Upper lobe of left lung (tissue), 6 donors: ENCODE data around the gene CCDC167. TPM values are rescaled to one million over a fixed set of nuclear protein-coding genes. Genes with fewer than 3 reads are reported as not detected.

Source experiments
- ATAC-seq, 2 donors: fragments of 200-7000 bp; cut with Tn5 transposase; one replicate each; pipeline ENCODE4 v1.9.1; 2022; ENCODE audit warnings: mild to moderate bottlenecking in 2 of 2, moderate library complexity in 2 of 2; ENCODE audit not compliant: low FRiP score in 2 of 2
- DNase-seq, 2 donors: peaks; one replicate each; pipeline ENCODE4 v3.0.0-alpha.2; 2019 to 2020
- H3K27ac ChIP-seq, 4 donors: fragments of 200-600 bp; sonication (generic); one replicate each; pipeline ENCODE4 v1.5.1; 2016 to 2019
- H3K27me3 ChIP-seq, 4 donors: fragments of 200-600 bp; sonication (generic); one replicate each; pipeline ENCODE4 v1.5.1; 2017 to 2019
- H3K36me3 ChIP-seq, 4 donors: fragments of 200-600 bp; sonication (generic); one replicate each; pipeline ENCODE4 v1.5.1; 2016 to 2019
- H3K4me1 ChIP-seq, 4 donors: fragments of 200-600 bp; sonication (generic); one replicate each; pipeline ENCODE4 v1.5.1; 2018 to 2019
- H3K4me3 ChIP-seq, 4 donors: fragments of 200-600 bp; sonication (generic); one replicate each; pipeline ENCODE4 v1.5.1; 2017 to 2019; ENCODE audit warnings: mild to moderate bottlenecking in 2 of 4, moderate library complexity in 1 of 4
- H3K9me3 ChIP-seq, 4 donors: fragments of 200-600 bp; sonication (generic); one replicate each; pipeline ENCODE4 v1.5.1; 2018 to 2019
- EP300 ChIP-seq, 4 donors: sonication (generic); formaldehyde crosslinking; IDR thresholded peaks; one replicate each; pipeline ENCODE4 v1.5.1; 2017; ENCODE audit warnings: antibody characterized with exemption in 4 of 4, control low read depth in 2 of 4
- POLR2A ChIP-seq, 4 donors: fragments of 450-650 bp; IDR thresholded peaks; one replicate each; pipeline ENCODE4 v1.5.1; 2016 to 2017; ENCODE audit warnings: antibody characterized with exemption in 4 of 4, mild to moderate bottlenecking in 2 of 4
- POLR2AphosphoS5 ChIP-seq, 2 donors: sonication (generic); formaldehyde crosslinking; IDR thresholded peaks; one replicate each; pipeline ENCODE4 v1.5.1; 2017; ENCODE audit warnings: antibody characterized with exemption in 2 of 2
- WGBS, 2 donors: methylation state at CpG; one replicate each; pipeline ENCODE4 v1.1.5; 2017 to 2018; 5-methylcytosine and 5-hydroxymethylcytosine counted together
- total RNA-seq, 6 donors: library from RNA; depleted of rRNA in 4 of 6; stranded (reverse); fragments of >200 nt in 4 of 6; gene quantifications; one replicate each; pipeline versions ENCODE4 v1.1.0 to v1.2.1, GENCODE V29; 2016 to 2021
- TF ChIP-seq, protein P1 (sequence below), 6 experiments: fragments of 450-650 bp in 4 of 6; fragments of 200-600 bp in 2 of 6; sonication (generic) in 2 of 6; IDR thresholded peaks; one replicate each; pipeline ENCODE4 v1.5.1; 2016 to 2019; ENCODE audit warnings: antibody characterized with exemption in 6 of 6
- donor health status: DM: no; HTN: no; CAD: no; lungs with moderate emphysema.
- donor health status: DM: no; HTN: yes; CAD: no; lungs with severe emphysema.

Gene CCDC167
- total RNA-seq, 6 donors from 2014 or later: 9.7 to 45.0 (median 16.7) TPM; not detected in 1

DNA sequence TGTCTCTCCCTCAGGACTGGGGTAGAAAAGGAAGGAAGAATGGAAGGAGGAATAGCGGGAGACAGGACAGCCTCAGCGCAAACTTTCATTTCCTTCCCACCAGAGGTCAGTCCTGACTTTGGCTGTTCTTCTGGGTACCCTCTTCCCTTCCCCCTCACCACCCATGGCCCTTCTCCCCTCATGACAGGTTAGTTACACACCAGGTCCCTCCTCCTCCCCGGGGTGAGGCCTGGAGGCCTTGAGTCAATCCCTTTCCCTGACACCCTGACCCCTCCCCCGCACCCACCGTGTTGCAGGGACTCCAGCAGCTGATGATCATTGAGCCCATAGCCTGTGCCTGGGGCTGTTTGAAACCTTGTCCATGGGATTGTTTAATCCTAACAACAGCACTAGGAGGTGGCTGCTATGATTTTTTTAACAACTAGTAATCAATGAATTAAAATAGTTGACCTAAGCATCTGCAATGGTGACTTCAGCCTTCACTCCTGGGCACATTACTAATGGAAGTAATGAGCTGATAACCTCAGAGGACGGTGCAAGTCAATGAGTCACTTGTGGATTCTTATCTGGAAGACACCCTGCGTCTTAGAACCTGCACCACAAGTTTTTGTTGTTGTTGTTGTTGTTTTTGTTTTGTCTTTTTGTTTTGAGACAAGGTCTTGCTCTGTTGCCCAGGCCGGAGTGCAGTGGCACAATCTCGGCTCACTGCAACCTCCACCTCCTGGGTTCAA is 46.6 kb upstream of the CCDC167 start:
- no peaks in the 10 kb centered on the region for H3K27me3 ChIP-seq
- DNase-seq: no peak
- no peak overlapping the region for H3K27ac ChIP-seq
- ATAC-seq: peak in 1 of 2 donors; percentile 11
- H3K4me3 ChIP-seq: no peak overlapping the region
- no peaks in the 10 kb centered on the region for H3K36me3 ChIP-seq
- peaks cover 0 to 6% (median 4%) of the 10 kb centered on the region in 4 donors for H3K4me1 ChIP-seq
- H3K9me3 ChIP-seq: no peaks in the 10 kb centered on the region
- 68 to 80% methylated on average over 9 of the region's 9 CpGs for WGBS, 2 donors
- TF ChIP-seq EP300 (IDR thresholded peaks at IDR 0.05): no peak
- TF ChIP-seq POLR2AphosphoS5 (IDR thresholded peaks at IDR 0.05): no peak
- TF ChIP-seq, protein P1, sequence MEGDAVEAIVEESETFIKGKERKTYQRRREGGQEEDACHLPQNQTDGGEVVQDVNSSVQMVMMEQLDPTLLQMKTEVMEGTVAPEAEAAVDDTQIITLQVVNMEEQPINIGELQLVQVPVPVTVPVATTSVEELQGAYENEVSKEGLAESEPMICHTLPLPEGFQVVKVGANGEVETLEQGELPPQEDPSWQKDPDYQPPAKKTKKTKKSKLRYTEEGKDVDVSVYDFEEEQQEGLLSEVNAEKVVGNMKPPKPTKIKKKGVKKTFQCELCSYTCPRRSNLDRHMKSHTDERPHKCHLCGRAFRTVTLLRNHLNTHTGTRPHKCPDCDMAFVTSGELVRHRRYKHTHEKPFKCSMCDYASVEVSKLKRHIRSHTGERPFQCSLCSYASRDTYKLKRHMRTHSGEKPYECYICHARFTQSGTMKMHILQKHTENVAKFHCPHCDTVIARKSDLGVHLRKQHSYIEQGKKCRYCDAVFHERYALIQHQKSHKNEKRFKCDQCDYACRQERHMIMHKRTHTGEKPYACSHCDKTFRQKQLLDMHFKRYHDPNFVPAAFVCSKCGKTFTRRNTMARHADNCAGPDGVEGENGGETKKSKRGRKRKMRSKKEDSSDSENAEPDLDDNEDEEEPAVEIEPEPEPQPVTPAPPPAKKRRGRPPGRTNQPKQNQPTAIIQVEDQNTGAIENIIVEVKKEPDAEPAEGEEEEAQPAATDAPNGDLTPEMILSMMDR (IDR thresholded peaks at IDR 0.05): no peak
- TF ChIP-seq POLR2A (IDR thresholded peaks at IDR 0.05): no peak

DNA sequence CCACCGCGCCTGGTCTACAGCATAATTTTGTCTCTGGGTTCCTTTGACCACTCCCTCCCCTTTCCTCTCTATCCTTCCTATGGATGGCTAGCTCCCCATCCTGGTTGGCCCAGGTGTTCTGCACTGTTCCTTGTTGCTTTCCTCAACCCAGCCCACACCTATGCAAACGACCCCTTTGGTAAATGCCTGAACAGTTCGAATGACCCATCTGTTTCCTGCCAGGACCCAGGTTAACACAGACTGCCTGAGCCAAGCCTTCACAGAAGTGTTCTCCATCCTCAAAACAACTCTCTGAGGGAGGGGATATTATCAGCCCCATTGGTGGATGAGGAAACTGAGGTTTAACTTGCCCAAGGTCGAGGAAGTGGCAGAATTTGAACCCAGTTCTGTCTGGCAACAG is 44.8 kb upstream of the CCDC167 start:
- H3K4me3 ChIP-seq: no peak overlapping the region
- H3K9me3 ChIP-seq: no peaks in the 10 kb centered on the region
- no peaks in the 10 kb centered on the region for H3K27me3 ChIP-seq
- peaks cover 0 to 6% (median 4%) of the 10 kb centered on the region in 4 donors for H3K4me1 ChIP-seq
- ATAC-seq (no peak), DNase-seq (no peak)
- H3K36me3 ChIP-seq: no peaks in the 10 kb centered on the region
- WGBS, 2 donors: 77 to 81% methylated on average over 4 to 5 of the region's 5 CpGs
- TF ChIP-seq, protein P1 (IDR thresholded peaks at IDR 0.05): no peak
- TF ChIP-seq EP300 (IDR thresholded peaks at IDR 0.05): no peak
- no peak for TF ChIP-seq POLR2AphosphoS5 (IDR thresholded peaks at IDR 0.05)
- no peak for TF ChIP-seq POLR2A (IDR thresholded peaks at IDR 0.05)
- H3K27ac ChIP-seq: no peak overlapping the region

DNA sequence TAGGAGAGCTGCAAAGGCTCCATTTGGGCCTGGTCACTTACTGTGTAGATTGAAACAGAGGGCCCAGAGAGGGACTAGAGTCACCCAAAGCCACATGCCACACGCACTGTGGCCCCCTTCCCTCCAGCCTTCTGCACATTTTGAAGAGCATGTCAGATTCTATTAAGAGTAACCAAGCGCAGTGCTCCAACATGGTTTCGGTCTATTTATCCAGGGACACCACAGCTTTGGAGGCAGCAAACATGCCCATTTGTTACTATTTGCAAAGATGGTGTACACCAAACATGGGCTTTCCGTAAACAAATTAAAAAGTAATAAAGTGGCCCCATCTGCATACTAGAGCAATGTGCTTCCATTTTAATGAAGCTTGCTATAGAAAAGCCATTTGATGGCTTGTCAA is 43.7 kb upstream of the CCDC167 start:
- Histone ChIP-seq H3K4me3 (no peak overlapping the region), H3K4me1 (peaks cover 0 to 6% (median 4%) of the 10 kb centered on the region in 4 donors), H3K9me3 (no peaks in the 10 kb centered on the region), H3K27ac (no peak overlapping the region), H3K27me3 (no peaks in the 10 kb centered on the region), H3K36me3 (no peaks in the 10 kb centered on the region)
- ATAC-seq (no peak), DNase-seq (no peak)
- WGBS, 2 donors: 94 to 96% methylated on average over 4 of the region's 4 CpGs
- TF ChIP-seq POLR2A (IDR thresholded peaks at IDR 0.05) (no peak), EP300 (IDR thresholded peaks at IDR 0.05) (no peak), POLR2AphosphoS5 (IDR thresholded peaks at IDR 0.05) (no peak)
- TF ChIP-seq, protein P1 (IDR thresholded peaks at IDR 0.05): no peak

- Histone ChIP-seq H3K4me3 (no peak overlapping the region), H3K4me1 (peaks cover under 1 to 5% (median 3%) of the 10 kb centered on the region in 4 donors), H3K9me3 (no peaks in the 10 kb centered on the region), H3K27ac (no peak overlapping the region), H3K27me3 (peaks cover 0 to 10% (median 2%) of the 10 kb centered on the region in 4 donors), H3K36me3 (no peaks in the 10 kb centered on the region)
- TF ChIP-seq POLR2AphosphoS5 (IDR thresholded peaks at IDR 0.05): no peak
- TF ChIP-seq, protein P1 (IDR thresholded peaks at IDR 0.05): no peak
- no peak for DNase-seq
- WGBS, 2 donors: 93 to 98% methylated on average over 4 of the region's 4 CpGs
- no peak for ATAC-seq
Measured at GRCh38 chr6:37541346-37541745, 41.7 kb upstream of the CCDC167 start.

GRCh38 chr6:37540390-37540789 is 40.7 kb upstream of the CCDC167 start:
- no peak for ATAC-seq
- H3K27me3 ChIP-seq: peaks cover 0 to 20% (median 7%) of the 10 kb centered on the region in 4 donors
- DNase-seq: no peak
- no peak overlapping the region for H3K4me3 ChIP-seq
- H3K9me3 ChIP-seq: no peaks in the 10 kb centered on the region
- no peak overlapping the region for H3K27ac ChIP-seq
- H3K36me3 ChIP-seq: no peaks in the 10 kb centered on the region
- TF ChIP-seq POLR2AphosphoS5 (IDR thresholded peaks at IDR 0.05) (no peak), POLR2A (IDR thresholded peaks at IDR 0.05) (no peak)
- TF ChIP-seq, protein P1 (IDR thresholded peaks at IDR 0.05): no peak
- peaks cover 9 to 14% (median 12%) of the 10 kb centered on the region in 4 donors for H3K4me1 ChIP-seq
- WGBS, 2 donors: 75 to 81% methylated on average over 4 of the region's 4 CpGs
